IPS-15b (cell line): Measurements from ENCODE around the gene MET.

Experiments used
- H3K27me3 ChIP-seq: one replicate; pipeline ENCODE4 v1.6.1; 2013; ENCODE audit warnings: low read length; ENCODE audit not compliant: control insufficient read depth, insufficient read depth
- H3K36me3 ChIP-seq: one replicate; pipeline ENCODE4 v1.6.1; 2013; ENCODE audit warnings: low read length; ENCODE audit not compliant: control insufficient read depth, insufficient read depth
- H3K4me1 ChIP-seq: one replicate; pipeline ENCODE4 v1.6.1; 2013; ENCODE audit warnings: mild to moderate bottlenecking, low read length; ENCODE audit not compliant: control insufficient read depth, insufficient read depth
- H3K4me3 ChIP-seq: one replicate; pipeline ENCODE4 v1.5.1; 2013; ENCODE audit warnings: low read depth, low read length
- H3K9ac ChIP-seq: one replicate; pipeline ENCODE4 v1.6.1; 2013; ENCODE audit warnings: low read depth, mild to moderate bottlenecking, low read length
- H3K9me3 ChIP-seq: one replicate; pipeline ENCODE4 v1.6.1; 2013; ENCODE audit warnings: mild to moderate bottlenecking, low read length; ENCODE audit not compliant: control insufficient read depth, insufficient read depth

MET gene

DNA sequence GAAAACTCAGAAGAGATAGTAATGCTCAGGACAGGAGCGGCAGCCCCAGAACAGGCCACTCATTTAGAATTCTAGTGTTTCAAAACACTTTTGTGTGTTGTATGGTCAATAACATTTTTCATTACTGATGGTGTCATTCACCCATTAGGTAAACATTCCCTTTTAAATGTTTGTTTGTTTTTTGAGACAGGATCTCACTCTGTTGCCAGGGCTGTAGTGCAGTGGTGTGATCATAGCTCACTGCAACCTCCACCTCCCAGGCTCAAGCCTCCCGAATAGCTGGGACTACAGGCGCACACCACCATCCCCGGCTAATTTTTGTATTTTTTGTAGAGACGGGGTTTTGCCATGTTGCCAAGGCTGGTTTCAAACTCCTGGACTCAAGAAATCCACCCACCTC lies 124.5 kb downstream of the MET start:
- peaks cover 3% of the 10 kb centered on the region for H3K4me1 ChIP-seq
- no peaks in the 10 kb centered on the region for H3K27me3 ChIP-seq
- no peak overlapping the region for H3K4me3 ChIP-seq
- H3K9ac ChIP-seq, result no peak overlapping the region
- no peaks in the 10 kb centered on the region for H3K36me3 ChIP-seq
- H3K9me3 ChIP-seq, result no peaks in the 10 kb centered on the region

GRCh38 chr7:116797612-116798011 lies 125.6 kb downstream of the MET start:
- Histone ChIP-seq H3K9ac (no peak overlapping the region), H3K27me3 (no peaks in the 10 kb centered on the region), H3K9me3 (no peaks in the 10 kb centered on the region), H3K4me3 (no peak overlapping the region), H3K36me3 (no peaks in the 10 kb centered on the region), H3K4me1 (peaks cover 3% of the 10 kb centered on the region)

DNA sequence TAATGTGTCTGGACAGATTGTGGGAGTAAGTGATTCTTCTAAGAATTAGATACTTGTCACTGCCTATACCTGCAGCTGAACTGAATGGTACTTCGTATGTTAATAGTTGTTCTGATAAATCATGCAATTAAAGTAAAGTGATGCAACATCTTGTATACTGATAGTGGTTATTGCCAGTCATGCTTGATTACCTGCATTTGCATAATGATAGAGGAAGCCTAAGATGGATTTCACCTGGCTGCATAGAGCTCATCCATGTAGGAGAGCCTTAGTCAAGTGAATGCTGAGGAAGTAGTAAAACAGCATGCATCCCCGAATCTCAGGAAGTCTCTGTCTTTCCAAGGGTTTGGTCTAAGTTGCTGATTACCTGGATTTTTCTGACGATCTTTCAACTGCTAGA lies 126.2 kb downstream of the MET start:
- no peak overlapping the region for H3K9ac ChIP-seq
- H3K27me3 ChIP-seq, result no peaks in the 10 kb centered on the region
- H3K9me3 ChIP-seq, result no peaks in the 10 kb centered on the region
- H3K4me3 ChIP-seq, result no peak overlapping the region
- no peaks in the 10 kb centered on the region for H3K36me3 ChIP-seq
- peaks cover 7% of the 10 kb centered on the region for H3K4me1 ChIP-seq

DNA sequence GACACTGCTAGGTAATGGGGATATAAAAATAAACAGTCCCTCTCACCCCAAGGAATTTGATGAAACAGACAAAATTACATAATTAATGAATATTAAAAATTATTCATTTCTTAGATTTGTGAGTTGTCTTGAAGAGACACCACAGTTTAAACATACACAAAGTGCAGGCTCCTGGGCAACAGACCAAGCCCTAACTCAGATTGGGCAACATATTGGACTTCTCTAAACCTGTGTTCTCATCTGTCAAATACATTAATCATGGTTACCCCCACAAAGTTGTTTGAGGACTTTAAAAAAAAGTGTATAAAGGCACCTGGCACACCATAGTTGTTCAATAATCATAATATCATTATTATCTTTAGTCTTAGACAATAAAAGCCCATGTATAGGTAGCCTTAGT lies 127.9 kb downstream of the MET start:
- Histone ChIP-seq H3K9ac (no peak overlapping the region), H3K36me3 (no peaks in the 10 kb centered on the region), H3K4me3 (no peak overlapping the region), H3K4me1 (peaks cover 7% of the 10 kb centered on the region), H3K27me3 (no peaks in the 10 kb centered on the region), H3K9me3 (no peaks in the 10 kb centered on the region)

DNA sequence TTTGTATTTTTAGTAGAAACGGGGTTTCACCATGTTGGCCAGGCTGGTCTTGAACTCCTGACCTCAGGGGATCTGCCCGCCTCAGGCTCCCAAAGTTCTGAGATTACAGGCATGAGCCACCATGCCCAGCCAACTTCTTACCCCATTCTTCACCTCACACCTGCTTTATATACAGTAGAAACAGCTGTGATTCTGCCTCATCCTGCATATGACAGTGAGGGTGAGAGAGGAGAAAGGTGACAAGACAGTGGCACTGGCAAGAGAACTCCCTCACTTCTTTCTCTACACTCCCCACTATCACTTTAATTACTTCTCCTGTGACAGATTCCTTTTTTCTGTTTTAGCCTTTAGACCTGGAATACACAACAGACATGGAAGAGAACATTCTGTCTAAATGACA lies 128.6 kb downstream of the MET start:
- H3K36me3 ChIP-seq, result no peaks in the 10 kb centered on the region
- no peak overlapping the region for H3K9ac ChIP-seq
- no peaks in the 10 kb centered on the region for H3K9me3 ChIP-seq
- no peak overlapping the region for H3K4me3 ChIP-seq
- peaks cover 7% of the 10 kb centered on the region for H3K4me1 ChIP-seq
- no peaks in the 10 kb centered on the region for H3K27me3 ChIP-seq

DNA sequence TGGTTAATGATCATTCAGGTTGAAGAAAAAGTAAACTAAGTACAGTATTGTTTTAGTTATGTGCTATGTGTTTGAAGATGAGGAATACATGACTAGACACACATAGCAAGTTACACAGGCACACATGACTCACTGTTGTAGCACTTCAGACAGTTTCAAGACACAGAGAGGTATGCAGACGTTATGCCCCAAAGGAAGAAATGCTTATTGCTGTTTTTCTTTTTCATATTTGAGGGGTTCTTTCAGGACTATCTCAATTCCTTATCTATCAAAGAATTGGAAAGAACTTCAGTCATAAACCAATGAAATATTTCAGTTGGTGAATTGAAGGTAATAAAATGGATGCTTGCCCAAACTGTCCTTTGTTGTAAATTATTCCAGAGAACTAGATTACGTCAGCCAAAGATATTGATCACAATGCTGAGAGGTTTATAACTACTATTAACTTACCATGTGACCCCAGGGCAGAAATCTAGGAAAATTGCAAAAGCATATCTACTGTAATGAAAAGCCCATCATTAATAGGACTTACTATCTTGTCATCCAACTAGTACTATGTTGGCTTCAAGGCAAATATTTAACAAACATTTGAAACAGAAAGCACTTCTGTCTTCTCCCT lies 129.2 kb downstream of the MET start:
- H3K36me3 ChIP-seq, result no peaks in the 10 kb centered on the region
- H3K27me3 ChIP-seq, result no peaks in the 10 kb centered on the region
- H3K9me3 ChIP-seq, result no peaks in the 10 kb centered on the region
- no peak overlapping the region for H3K9ac ChIP-seq
- peaks cover 7% of the 10 kb centered on the region for H3K4me1 ChIP-seq
- H3K4me3 ChIP-seq, result no peak overlapping the region

DNA sequence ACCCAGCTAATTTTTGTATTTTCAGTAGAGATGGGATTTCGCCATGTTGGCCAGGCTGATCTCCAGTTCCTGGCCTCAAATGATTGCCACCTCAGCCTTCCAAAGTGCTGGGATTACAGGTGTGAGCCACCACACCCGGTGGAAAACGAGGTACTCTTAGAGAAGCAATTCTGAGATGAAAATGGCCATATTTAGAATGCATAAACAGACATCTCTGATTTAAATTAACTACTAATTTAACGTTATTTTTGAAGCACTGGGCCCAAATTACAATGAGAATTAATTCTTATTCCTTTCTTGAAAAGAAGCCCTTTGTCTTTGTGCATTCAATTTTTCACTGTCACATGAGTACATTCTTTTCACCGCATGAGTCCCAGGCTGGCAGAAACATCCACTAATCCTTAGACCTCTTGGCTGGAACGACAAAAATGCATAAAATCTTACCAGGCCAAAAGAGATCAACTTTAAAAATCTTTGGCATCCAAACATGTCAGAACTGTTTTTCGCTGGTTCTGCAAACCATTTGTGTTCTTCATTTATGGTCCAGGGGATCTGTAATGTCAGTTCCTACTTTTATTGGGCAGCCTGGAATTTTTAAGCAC lies 130.2 kb downstream of the MET start:
- H3K9ac ChIP-seq, result no peak overlapping the region
- no peak overlapping the region for H3K4me3 ChIP-seq
- no peaks in the 10 kb centered on the region for H3K9me3 ChIP-seq
- H3K27me3 ChIP-seq, result no peaks in the 10 kb centered on the region
- H3K36me3 ChIP-seq, result no peaks in the 10 kb centered on the region
- H3K4me1 ChIP-seq, result peaks cover 7% of the 10 kb centered on the region

GRCh38 chr7:116802746-116803152 lies 130.8 kb downstream of the MET start:
- Histone ChIP-seq H3K36me3 (no peaks in the 10 kb centered on the region), H3K4me1 (peaks cover 7% of the 10 kb centered on the region), H3K27me3 (no peaks in the 10 kb centered on the region), H3K4me3 (no peak overlapping the region), H3K9ac (no peak overlapping the region), H3K9me3 (no peaks in the 10 kb centered on the region)

DNA sequence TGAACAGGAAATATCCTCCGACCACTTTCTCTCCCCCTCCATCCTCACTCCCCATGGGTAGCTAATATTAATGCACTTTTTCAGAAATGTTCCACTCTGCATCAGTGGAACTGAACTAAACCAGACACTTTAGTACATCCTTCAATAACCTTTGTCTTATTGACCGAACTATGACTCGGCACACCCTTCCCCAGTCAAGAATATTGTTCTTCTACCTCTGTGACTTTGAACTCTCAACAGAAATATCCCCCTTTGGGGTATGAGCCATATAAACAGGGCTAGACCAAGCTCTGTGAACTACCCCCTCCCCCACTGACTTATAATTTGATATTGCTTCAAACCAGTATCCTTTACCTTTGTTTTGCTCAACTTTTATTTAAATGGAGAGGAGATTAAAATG lies 132.5 kb downstream of the MET start:
- no peaks in the 10 kb centered on the region for H3K9me3 ChIP-seq
- H3K27me3 ChIP-seq, result no peaks in the 10 kb centered on the region
- peaks cover 10% of the 10 kb centered on the region for H3K4me1 ChIP-seq
- H3K4me3 ChIP-seq, result no peak overlapping the region
- no peak overlapping the region for H3K9ac ChIP-seq
- H3K36me3 ChIP-seq, result no peaks in the 10 kb centered on the region

DNA sequence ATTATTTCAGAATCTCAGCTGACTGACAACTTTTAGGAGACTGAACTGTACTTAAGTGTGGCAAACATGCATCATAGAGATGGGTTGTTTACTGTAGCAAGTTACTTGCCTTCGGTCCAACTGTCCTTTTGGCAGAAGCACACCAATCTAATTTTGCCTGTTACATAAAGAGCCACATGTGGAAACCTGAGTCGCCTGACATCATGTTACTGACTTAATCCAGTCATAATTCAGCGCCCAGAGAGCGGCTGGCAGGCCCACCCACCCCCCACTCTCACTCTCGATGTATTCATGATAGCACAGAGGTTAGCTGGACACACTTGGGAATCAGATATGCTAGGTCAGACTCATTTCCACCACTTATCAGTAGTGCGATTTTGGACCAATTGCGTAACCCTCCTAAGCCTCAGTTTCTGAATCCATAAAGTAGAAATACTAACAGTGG lies 133.1 kb downstream of the MET start:
- no peaks in the 10 kb centered on the region for H3K27me3 ChIP-seq
- peaks cover 10% of the 10 kb centered on the region for H3K4me1 ChIP-seq
- no peaks in the 10 kb centered on the region for H3K36me3 ChIP-seq
- H3K9me3 ChIP-seq, result no peaks in the 10 kb centered on the region
- no peak overlapping the region for H3K4me3 ChIP-seq
- no peak overlapping the region for H3K9ac ChIP-seq

DNA sequence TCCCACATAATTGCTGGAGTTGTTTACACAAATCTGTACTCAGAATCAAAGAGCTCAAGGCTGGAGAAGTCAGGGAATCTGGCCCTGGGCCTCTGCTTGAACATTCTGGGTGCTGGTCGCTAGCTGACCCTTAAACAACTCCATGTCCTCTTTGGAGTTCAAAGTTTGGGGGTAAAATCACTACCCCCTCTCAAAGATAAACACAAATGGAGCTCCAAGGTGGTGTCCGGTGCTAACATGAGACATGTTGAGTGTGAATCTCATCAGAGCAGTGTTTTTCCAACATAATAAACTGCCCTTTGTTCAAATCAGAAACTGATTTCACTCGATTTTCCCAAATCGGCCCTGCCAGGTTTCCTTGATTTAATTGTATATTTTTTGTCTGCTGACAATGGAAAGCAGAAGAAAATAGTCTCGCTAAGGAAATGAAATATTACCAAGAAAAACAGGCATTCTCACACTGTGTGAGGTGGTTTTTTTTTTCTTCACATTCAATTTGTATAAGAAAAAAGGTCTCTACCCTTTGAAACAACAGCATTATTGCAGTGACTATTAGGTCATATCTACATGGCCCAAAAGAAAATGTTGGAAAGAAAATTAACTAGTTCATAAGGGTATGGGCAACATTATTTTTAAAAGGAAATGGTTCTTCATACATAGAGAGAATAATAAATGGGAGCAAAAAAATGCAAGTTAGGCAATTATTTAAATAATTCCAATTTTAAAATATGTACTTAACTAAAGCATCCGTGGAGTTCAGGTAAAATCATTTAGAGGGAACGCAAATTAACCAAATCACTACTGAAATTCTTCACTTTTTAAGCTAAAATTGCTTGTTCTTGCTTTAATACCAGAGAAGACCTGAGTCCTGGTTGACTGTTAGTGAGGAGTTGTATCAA lies 134.3 kb downstream of the MET start:
- no peak overlapping the region for H3K4me3 ChIP-seq
- no peaks in the 10 kb centered on the region for H3K36me3 ChIP-seq
- H3K9me3 ChIP-seq, result no peaks in the 10 kb centered on the region
- no peaks in the 10 kb centered on the region for H3K27me3 ChIP-seq
- H3K9ac ChIP-seq, result no peak overlapping the region
- peaks cover 10% of the 10 kb centered on the region for H3K4me1 ChIP-seq
